GM19193 (cell line): ENCODE results near the gene METTL21A.

Experiments
- POLR2A ChIP-seq: IDR thresholded peaks from 4 replicates; pipeline ENCODE4 v1.6.1; 2011; ENCODE audit not compliant: insufficient read depth, insufficient read length; ENCODE audit errors: extremely low read depth

The METTL21A gene

DNA sequence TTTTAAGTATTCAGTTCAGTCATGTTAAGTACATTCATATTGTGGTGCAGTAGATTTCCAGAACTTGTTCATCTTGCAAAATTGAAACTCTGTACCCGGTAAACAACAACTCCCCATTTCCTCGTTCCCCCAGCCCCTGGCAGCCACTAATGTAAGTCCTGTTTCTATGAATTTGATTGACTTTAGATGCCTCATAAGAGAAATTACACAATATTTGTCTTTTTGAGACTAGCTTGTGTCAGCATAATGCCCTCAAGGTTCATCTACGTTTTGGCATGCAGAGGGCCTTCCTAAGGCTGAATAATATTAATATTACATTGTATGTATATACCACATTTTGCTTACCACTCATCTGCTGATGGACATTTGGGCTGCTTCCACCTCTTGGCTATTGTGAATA is 30.9 kb downstream of the METTL21A start:
- no peak for TF ChIP-seq POLR2A

DNA sequence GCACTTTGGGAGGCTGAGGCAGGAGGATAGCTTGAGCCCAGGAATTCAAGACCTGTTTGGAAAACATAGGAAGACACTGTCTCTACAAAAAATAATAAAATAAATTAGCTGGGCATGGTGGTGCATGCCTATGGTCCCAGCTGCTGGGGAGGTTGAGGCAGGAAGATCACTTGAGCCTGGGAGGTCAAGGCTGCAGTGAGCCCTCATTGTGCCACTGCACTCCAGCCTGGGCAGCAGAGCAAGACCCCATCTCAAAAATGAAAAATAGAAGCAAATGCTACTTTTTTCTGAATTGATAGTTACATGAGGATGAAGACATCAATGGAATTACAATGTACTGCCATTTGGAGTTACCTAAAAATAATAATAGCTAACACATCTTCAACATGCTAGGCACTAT is 31.9 kb downstream of the METTL21A start:
- TF ChIP-seq POLR2A = no peak

DNA sequence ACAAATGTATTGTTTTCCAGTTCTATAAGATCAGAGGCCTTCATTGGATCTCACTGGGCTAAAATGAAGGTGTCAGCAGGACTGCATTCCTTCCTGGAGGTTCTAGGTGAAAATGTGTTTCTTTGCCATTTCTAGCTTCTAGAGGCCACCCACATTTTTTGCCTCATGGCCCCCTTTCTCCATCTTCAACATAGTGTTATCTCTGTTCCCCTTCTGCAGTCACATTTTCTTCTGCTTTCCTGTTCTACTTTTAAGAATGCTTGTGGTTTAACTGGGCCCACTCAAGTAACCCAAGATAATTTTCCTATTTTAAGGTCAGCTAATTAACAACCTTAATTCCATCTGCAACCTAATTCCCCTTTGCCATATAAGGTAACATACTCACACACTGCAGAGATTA is 36.1 kb downstream of the METTL21A start:
- TF ChIP-seq POLR2A = no peak

DNA sequence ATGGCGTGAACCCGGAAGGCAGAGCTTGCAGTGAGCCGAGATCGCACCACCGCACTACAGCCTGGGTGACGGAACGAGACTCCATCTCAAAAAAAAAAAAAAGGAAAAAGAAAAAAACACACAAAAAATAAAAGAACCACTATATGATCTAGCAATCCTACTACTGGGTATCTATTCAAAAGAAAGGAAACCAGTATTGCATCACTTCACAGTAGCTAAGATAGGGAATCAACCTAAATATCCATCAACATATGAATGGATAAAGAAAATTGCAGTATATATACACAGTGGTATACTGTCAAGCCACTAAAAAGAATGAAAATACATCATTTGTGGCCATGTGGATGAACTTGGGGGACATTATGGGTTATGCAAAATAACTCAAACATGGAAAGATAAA is 37.9 kb downstream of the METTL21A start:
- TF ChIP-seq POLR2A = no peak

DNA sequence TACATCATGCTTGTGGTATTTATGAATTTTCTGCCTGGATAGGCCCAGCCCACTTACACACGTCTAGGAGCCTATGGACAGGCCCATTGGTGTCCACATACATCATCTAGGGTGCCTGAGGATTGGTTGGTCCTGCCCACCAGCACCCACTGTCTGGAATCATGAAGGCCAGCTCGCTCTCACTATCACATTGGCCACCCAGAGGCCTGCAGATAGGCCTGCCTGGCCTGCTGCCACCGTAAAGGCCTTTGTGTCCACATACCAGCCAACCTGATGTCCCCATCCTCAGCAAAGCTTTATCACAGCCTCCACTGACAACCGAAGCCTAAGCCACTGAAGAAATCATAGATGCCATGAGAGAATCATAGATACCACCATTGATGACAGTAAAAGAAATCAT is 40.2 kb downstream of the METTL21A start:
- TF ChIP-seq POLR2A = no peak

DNA sequence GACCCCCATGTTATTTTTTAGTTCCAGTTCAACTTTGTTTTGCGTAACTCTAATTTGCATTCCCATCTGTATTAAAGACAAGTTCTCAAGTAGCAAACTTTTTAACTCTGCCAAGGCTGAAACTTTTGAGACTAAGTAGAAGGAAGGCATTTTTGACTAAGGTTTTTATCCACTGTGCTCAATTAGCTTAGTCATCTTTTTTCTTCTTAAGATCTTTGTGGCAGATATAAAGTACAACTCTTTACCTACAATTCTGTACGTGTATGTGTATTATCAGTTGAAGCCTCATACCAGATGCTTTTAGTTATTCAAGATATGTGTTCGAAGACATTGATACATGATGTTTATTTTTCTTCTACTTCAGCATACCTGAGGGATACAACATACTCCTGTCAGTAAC is 53.8 kb downstream of the METTL21A start:
- TF ChIP-seq POLR2A = no peak

DNA sequence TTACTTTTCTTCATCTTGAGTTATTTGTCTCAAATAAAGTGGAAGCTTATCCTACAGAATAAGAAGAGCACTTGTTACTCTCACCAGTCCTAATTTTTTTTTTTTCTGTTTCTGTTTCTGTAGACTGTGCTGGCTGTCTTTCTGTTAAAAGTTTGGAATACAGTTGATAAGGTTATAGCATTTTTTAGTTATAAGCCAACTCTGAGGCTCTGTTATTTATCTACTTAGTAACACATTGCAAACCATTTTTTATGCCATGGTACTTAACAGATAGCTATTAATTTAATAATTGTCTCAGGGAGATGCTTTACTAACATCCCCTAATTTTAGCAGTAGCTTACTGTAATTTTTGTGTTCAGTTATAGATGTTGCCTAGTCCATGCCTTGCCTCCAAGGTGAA is 57.5 kb downstream of the METTL21A start:
- TF ChIP-seq POLR2A = no peak

DNA sequence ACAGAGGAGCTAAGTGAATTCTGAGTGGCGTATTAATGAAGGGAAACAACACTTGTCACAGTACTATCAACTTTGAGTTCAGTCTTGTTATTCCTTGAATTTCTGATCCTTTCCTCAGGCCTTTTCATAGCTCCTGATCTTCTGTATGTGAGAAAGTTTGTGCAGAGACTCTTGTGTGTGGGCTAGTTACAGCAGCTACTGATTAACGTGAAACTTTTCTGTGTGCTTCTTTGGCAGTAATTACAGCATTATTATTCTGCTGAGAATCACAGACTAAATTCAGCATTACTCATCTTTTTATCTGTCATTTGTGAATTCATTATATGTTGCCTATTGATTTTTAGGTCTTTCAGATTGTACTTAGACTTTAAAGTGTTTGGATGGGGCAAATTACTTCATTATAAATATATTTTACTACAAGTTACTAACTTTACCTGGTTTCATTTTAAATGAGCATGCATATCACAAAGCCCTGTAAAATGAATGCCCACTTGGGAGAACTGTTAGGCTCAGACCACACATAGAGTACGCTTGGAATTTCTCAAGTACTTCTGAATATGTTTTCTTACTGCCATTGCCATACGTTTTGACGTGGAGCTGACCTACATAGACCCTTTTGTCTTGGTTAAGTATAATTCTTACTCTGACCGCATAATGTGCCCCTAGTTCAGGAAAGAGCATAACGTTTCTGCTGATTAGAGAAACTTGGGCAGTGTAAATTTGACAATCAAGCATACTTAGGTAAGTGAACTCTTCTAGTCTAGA is 59.3 kb downstream of the METTL21A start:
- no peak for TF ChIP-seq POLR2A
